Neutrophil (primary cell): Measurements from ENCODE around the gene PDZRN3.

Experiments
- H3K27ac ChIP-seq: fragments of 200-600 bp; sonication (generic); 2 replicates; pipeline ENCODE4 v1.5.1; 2016; ENCODE audit warnings: mild to moderate bottlenecking, moderate library complexity
- H3K27me3 ChIP-seq: fragments of 200-600 bp; sonication (generic); 2 replicates; pipeline ENCODE4 v1.6.0; 2016; ENCODE audit warnings: mild to moderate bottlenecking
- H3K36me3 ChIP-seq: fragments of 200-600 bp; sonication (generic); 2 replicates; pipeline ENCODE4 v1.5.1; 2017
- H3K4me1 ChIP-seq, 2 experiments: fragments of 200-600 bp in 1 of 2; sonication (generic) in 1 of 2; 1 replicate in 1 of 2; 2 replicates in 1 of 2; pipeline versions ENCODE4 v1.5.1 to v1.6.1; 2013 to 2016; ENCODE audit warnings: low read depth in 1 of 2, low read length in 1 of 2, mild to moderate bottlenecking in 1 of 2, moderate library complexity in 1 of 2; ENCODE audit not compliant: control insufficient read depth in 1 of 2, insufficient read depth in 1 of 2
- H3K4me3 ChIP-seq, 2 experiments: fragments of 200-600 bp in 1 of 2; sonication (generic) in 1 of 2; 1 replicate in 1 of 2; 2 replicates in 1 of 2; pipeline ENCODE4 v1.5.1; 2013 to 2016; ENCODE audit warnings: low read depth in 1 of 2, low read length in 1 of 2, mild to moderate bottlenecking in 1 of 2, moderate library complexity in 1 of 2
- H3K9me3 ChIP-seq: fragments of 200-600 bp; sonication (generic); 2 replicates; pipeline ENCODE4 v1.5.1; 2016
- TF ChIP-seq, protein P1 (sequence below): fragments of 200-600 bp; sonication (generic); IDR thresholded peaks from 2 replicates; pipeline ENCODE4 v1.5.1; 2016; ENCODE audit warnings: antibody characterized with exemption

The PDZRN3 gene

DNA sequence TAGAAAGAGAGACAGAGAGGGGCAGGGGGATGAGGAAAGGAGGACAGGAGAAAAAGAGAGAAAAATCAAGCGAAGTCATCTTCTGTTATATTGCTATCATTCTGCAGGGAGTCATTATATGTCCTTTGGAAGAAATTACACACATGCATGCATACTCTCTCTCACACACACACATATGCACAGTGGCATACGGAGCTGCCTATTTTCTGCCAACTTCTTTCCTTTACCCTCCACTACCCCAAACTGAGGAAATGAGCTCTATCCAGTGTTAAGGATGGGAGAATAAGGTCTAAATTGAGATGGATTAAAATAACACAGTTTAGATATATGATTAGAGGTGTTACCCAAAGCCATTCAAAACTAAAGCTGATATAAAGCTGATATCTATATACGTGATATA, 48.8 kb downstream of the PDZRN3 start:
- H3K27ac ChIP-seq, result no peak overlapping the region
- H3K4me1 ChIP-seq, result no peaks in the 10 kb centered on the region
- TF ChIP-seq, protein P1, sequence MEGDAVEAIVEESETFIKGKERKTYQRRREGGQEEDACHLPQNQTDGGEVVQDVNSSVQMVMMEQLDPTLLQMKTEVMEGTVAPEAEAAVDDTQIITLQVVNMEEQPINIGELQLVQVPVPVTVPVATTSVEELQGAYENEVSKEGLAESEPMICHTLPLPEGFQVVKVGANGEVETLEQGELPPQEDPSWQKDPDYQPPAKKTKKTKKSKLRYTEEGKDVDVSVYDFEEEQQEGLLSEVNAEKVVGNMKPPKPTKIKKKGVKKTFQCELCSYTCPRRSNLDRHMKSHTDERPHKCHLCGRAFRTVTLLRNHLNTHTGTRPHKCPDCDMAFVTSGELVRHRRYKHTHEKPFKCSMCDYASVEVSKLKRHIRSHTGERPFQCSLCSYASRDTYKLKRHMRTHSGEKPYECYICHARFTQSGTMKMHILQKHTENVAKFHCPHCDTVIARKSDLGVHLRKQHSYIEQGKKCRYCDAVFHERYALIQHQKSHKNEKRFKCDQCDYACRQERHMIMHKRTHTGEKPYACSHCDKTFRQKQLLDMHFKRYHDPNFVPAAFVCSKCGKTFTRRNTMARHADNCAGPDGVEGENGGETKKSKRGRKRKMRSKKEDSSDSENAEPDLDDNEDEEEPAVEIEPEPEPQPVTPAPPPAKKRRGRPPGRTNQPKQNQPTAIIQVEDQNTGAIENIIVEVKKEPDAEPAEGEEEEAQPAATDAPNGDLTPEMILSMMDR, result no peak
- H3K4me3 ChIP-seq, result no peak overlapping the region
- peaks cover 32% of the 10 kb centered on the region for H3K27me3 ChIP-seq
- H3K36me3 ChIP-seq, result no peaks in the 10 kb centered on the region
- H3K9me3 ChIP-seq, result no peaks in the 10 kb centered on the region

GRCh38 chr3:73575519-73575918, 49.2 kb downstream of the PDZRN3 start:
- TF ChIP-seq, protein P1, result no peak
- H3K4me3 ChIP-seq, result no peak overlapping the region
- H3K9me3 ChIP-seq, result no peaks in the 10 kb centered on the region
- no peak overlapping the region for H3K27ac ChIP-seq
- H3K27me3 ChIP-seq, result peaks cover 36% of the 10 kb centered on the region
- no peaks in the 10 kb centered on the region for H3K4me1 ChIP-seq
- H3K36me3 ChIP-seq, result no peaks in the 10 kb centered on the region

GRCh38 chr3:73573204-73573603, 51.5 kb downstream of the PDZRN3 start:
- H3K27me3 ChIP-seq, result peaks cover 50% of the 10 kb centered on the region
- H3K27ac ChIP-seq, result no peak overlapping the region
- no peaks in the 10 kb centered on the region for H3K36me3 ChIP-seq
- no peaks in the 10 kb centered on the region for H3K9me3 ChIP-seq
- no peak overlapping the region for H3K4me3 ChIP-seq
- TF ChIP-seq, protein P1, result no peak
- no peaks in the 10 kb centered on the region for H3K4me1 ChIP-seq

DNA sequence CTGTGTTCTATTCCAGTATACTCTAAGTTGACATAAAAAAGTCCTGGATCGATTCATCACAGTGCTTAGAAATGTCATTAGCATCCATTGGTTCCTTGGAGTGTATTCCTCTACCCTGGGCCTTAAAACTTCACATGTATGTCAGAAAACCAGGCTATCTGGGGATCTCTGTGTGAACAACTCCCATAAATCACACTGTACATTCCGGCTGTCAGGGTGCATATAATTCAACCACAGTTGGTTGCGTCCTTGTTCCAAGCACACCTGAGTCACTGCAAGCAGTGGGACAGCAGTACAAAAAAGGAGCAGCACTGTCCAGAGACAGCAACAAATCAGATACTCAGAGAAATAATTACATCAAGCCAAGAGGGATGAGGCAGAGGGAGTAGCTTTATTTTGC, 52.4 kb downstream of the PDZRN3 start:
- H3K4me1 ChIP-seq, result no peaks in the 10 kb centered on the region
- TF ChIP-seq, protein P1, result no peak
- no peak overlapping the region for H3K27ac ChIP-seq
- no peaks in the 10 kb centered on the region for H3K36me3 ChIP-seq
- H3K9me3 ChIP-seq, result no peaks in the 10 kb centered on the region
- H3K4me3 ChIP-seq, result no peak overlapping the region
- peaks cover 50% of the 10 kb centered on the region for H3K27me3 ChIP-seq

- Histone ChIP-seq H3K27ac (no peak overlapping the region), H3K4me1 (no peaks in the 10 kb centered on the region), H3K36me3 (no peaks in the 10 kb centered on the region), H3K27me3 (peaks cover 50% of the 10 kb centered on the region), H3K4me3 (no peak overlapping the region), H3K9me3 (no peaks in the 10 kb centered on the region)
- TF ChIP-seq, protein P1, result no peak
Observed at GRCh38 chr3:73571238-73571794, 53.4 kb downstream of the PDZRN3 start.
